Fibroblast of pulmonary artery (primary cell): ENCODE data around the gene CDK8.

Experiments
- DNase-seq: peaks from one replicate; pipeline ENCODE4 v3.0.0-alpha.2; 2010; ENCODE audit warnings: low read depth
- H3K4me3 ChIP-seq: replicated peaks from 2 replicates; pipeline ENCODE4 v1.5.1; 2011; ENCODE audit warnings: low read depth, mild to moderate bottlenecking, control low read depth, low read length, moderate library complexity
- CTCF ChIP-seq: IDR thresholded peaks from 2 replicates; pipeline ENCODE4 v1.5.1; 2011; ENCODE audit warnings: mild to moderate bottlenecking, control low read depth, low read length, inconsistent platforms; ENCODE audit errors: missing control alignments

The CDK8 gene

GRCh38 chr13:26445092-26445491 lies 191.2 kb downstream of the CDK8 start:
- no peak for TF ChIP-seq CTCF
- DNase-seq: no peak
- H3K4me3 ChIP-seq: no peak overlapping the region

GRCh38 chr13:26446751-26447150 lies 192.8 kb downstream of the CDK8 start:
- no peak for TF ChIP-seq CTCF
- DNase-seq: no peak
- H3K4me3 ChIP-seq: no peak overlapping the region

- TF ChIP-seq CTCF: no peak
- no peak overlapping the region for H3K4me3 ChIP-seq
- DNase-seq: no peak
Measured at GRCh38 chr13:26448032-26448431, 194.1 kb downstream of the CDK8 start.

- H3K4me3 ChIP-seq: no peak overlapping the region
- DNase-seq: no peak
- TF ChIP-seq CTCF: no peak
Measured at GRCh38 chr13:26449063-26449848, 195.3 kb downstream of the CDK8 start.
